Right atrium auricular region (tissue), 2 donors: ENCODE measurements around the gene STARD9. TPM values are rescaled to one million over a fixed set of nuclear protein-coding genes. Genes with fewer than 3 reads are reported as not detected.

Experiments used
- DNase-seq: peaks from one replicate; pipeline ENCODE4 v3.0.0-alpha.2; 2019; ENCODE audit warnings: low spot score
- H3K27ac ChIP-seq, 2 donors: fragments of 200-600 bp; sonication (generic); 1 replicate in 1 of 2; 2 replicates in 1 of 2; pipeline ENCODE4 v1.5.1; 2016 to 2019
- H3K27me3 ChIP-seq, 2 donors: fragments of 200-600 bp; sonication (generic); one replicate each; pipeline versions ENCODE4 v1.5.1 to v1.6.0; 2017 to 2019
- H3K36me3 ChIP-seq: fragments of 200-600 bp; sonication (generic); one replicate; pipeline ENCODE4 v1.5.1; 2016
- H3K4me1 ChIP-seq, 2 donors: fragments of 200-600 bp; sonication (generic); one replicate each; pipeline versions ENCODE4 v1.5.1 to v1.6.0; 2017 to 2019
- H3K4me3 ChIP-seq, 2 donors: fragments of 200-600 bp; sonication (generic); 1 replicate in 1 of 2; 2 replicates in 1 of 2; pipeline ENCODE4 v1.5.1; 2017 to 2019; ENCODE audit warnings: mild to moderate bottlenecking in 1 of 2, moderate library complexity in 1 of 2
- H3K9me3 ChIP-seq, 2 donors: fragments of 200-600 bp; sonication (generic); one replicate each; pipeline ENCODE4 v1.5.1; 2019
- CTCF ChIP-seq, 2 donors: fragments of 200-600 bp; sonication (generic); IDR thresholded peaks; one replicate each; pipeline ENCODE4 v1.5.1; 2019; ENCODE audit warnings: antibody characterized with exemption in 2 of 2
- total RNA-seq, 2 donors: library from RNA; depleted of rRNA; stranded (reverse); fragments of >200 nt; gene quantifications; one replicate each; pipeline ENCODE4 v1.1.0, GENCODE V29; 2016

Gene STARD9
- total RNA-seq, 2 donors from 2014 or later = 8.3 to 8.8 TPM

GRCh38 chr15:42621996-42622925, 46.9 kb downstream of the STARD9 start:
- Histone ChIP-seq H3K4me1 (no peaks in the 10 kb centered on the region), H3K9me3 (no peaks in the 10 kb centered on the region), H3K27me3 (no peaks in the 10 kb centered on the region), H3K36me3 (no peaks in the 10 kb centered on the region), H3K27ac (no peak overlapping the region), H3K4me3 (no peak overlapping the region)
- DNase-seq = no peak
- no peak for TF ChIP-seq CTCF (IDR thresholded peaks at IDR 0.05)

GRCh38 chr15:42623951-42624350, 48.5 kb downstream of the STARD9 start:
- no peak for TF ChIP-seq CTCF (IDR thresholded peaks at IDR 0.05)
- H3K4me3 ChIP-seq = no peak overlapping the region
- H3K9me3 ChIP-seq = no peaks in the 10 kb centered on the region
- no peak overlapping the region for H3K27ac ChIP-seq
- no peaks in the 10 kb centered on the region for H3K4me1 ChIP-seq
- no peak for DNase-seq
- H3K36me3 ChIP-seq = no peaks in the 10 kb centered on the region
- H3K27me3 ChIP-seq = no peaks in the 10 kb centered on the region

GRCh38 chr15:42627485-42627884, 52.1 kb downstream of the STARD9 start:
- Histone ChIP-seq H3K4me1 (no peaks in the 10 kb centered on the region), H3K27ac (no peak overlapping the region), H3K9me3 (no peaks in the 10 kb centered on the region), H3K27me3 (no peaks in the 10 kb centered on the region), H3K36me3 (no peaks in the 10 kb centered on the region), H3K4me3 (no peak overlapping the region)
- DNase-seq = no peak
- no peak for TF ChIP-seq CTCF (IDR thresholded peaks at IDR 0.05)

- H3K27ac ChIP-seq = no peak overlapping the region
- DNase-seq = no peak
- no peaks in the 10 kb centered on the region for H3K27me3 ChIP-seq
- no peaks in the 10 kb centered on the region for H3K36me3 ChIP-seq
- no peak overlapping the region for H3K4me3 ChIP-seq
- H3K9me3 ChIP-seq = no peaks in the 10 kb centered on the region
- H3K4me1 ChIP-seq = no peaks in the 10 kb centered on the region
- TF ChIP-seq CTCF (IDR thresholded peaks at IDR 0.05) = no peak
These were observed 53.4 kb downstream of the STARD9 start for GRCh38 chr15:42628761-42629160.

GRCh38 chr15:42632105-42632675, 56.8 kb downstream of the STARD9 start:
- no peaks in the 10 kb centered on the region for H3K27me3 ChIP-seq
- H3K36me3 ChIP-seq = peaks cover 17% of the 10 kb centered on the region
- no peak for DNase-seq
- H3K27ac ChIP-seq = no peak overlapping the region
- H3K4me3 ChIP-seq = no peak overlapping the region
- no peak for TF ChIP-seq CTCF (IDR thresholded peaks at IDR 0.05)
- H3K4me1 ChIP-seq = no peaks in the 10 kb centered on the region
- H3K9me3 ChIP-seq = no peaks in the 10 kb centered on the region
